ENCODE measurements around the gene SFTA2. TPM values are rescaled to one million over a fixed set of nuclear protein-coding genes. Genes with fewer than 3 reads are reported as not detected.
"Not testable (repeated sequence)": the region's sequence is repeated elsewhere in the genome, so short reads cannot be mapped to it uniquely, and the experiment has no call there.

SFTA2 gene
- polyA plus RNA-seq, 4 donors: 0.83 to 3.2 (median 1.6) TPM; not detected in 1

- peaks cover 5 to 50% (median 22%) of the 10 kb centered on the region in 3 donors for H3K36me3 ChIP-seq (ENCODE audit: control insufficient read depth in 3 of 3, insufficient read depth in 2 of 3, low read depth in 1 of 3, low read length in 3 of 3)
- H3K4me3 ChIP-seq (ENCODE audit: low read depth in 1 of 3, low read length in 3 of 3): no peak overlapping the region
- DNase-seq: peak; percentile 15 to 84
- no peaks in the 10 kb centered on the region for H3K27me3 ChIP-seq (ENCODE audit: control insufficient read depth in 3 of 3, insufficient read depth in 3 of 3, low read length in 3 of 3)
- 74 to 86% (median 80%) methylated on average over 4 of the region's 4 CpGs for whole genome bisulfite sequencing, 3 donors
- H3K27ac ChIP-seq (ENCODE audit: low read depth in 1 of 3, low read length in 2 of 3): peak overlapping the region in 1 of 3 donors; percentile 5
- peaks cover 0 to 5% (median 0%) of the 10 kb centered on the region in 3 donors for H3K4me1 ChIP-seq (ENCODE audit: control insufficient read depth in 3 of 3, insufficient read depth in 2 of 3, low read depth in 1 of 3, low read length in 2 of 3)
- no peak for FAIRE-seq
- H3K9me3 ChIP-seq (ENCODE audit: control insufficient read depth in 2 of 2, insufficient read depth in 1 of 2, low read depth in 1 of 2, low read length in 1 of 2): peaks cover 0 to 11% of the 10 kb centered on the region in 2 donors
These were observed 5.3 kb downstream of the SFTA2 start for GRCh38 chr6:30926644-30927043.

- 89 to 93% (median 92%) methylated on average over 8 to 9 of the region's 9 CpGs for WGBS, 3 donors
- not testable (repeated sequence) for H3K4me1 ChIP-seq (ENCODE audit: control insufficient read depth in 3 of 3, insufficient read depth in 2 of 3, low read depth in 1 of 3, low read length in 2 of 3); H3K27ac ChIP-seq (ENCODE audit: low read depth in 1 of 3, low read length in 2 of 3); FAIRE-seq; H3K4me3 ChIP-seq (ENCODE audit: low read depth in 1 of 3, low read length in 3 of 3); DNase-seq; H3K27me3 ChIP-seq (ENCODE audit: control insufficient read depth in 3 of 3, insufficient read depth in 3 of 3, low read length in 3 of 3)
- Histone ChIP-seq H3K36me3 (ENCODE audit: control insufficient read depth in 3 of 3, insufficient read depth in 2 of 3, low read depth in 1 of 3, low read length in 3 of 3) (peaks cover 10 to 75% (median 40%) of the 10 kb centered on the region in 3 donors), H3K9me3 (ENCODE audit: control insufficient read depth in 2 of 2, insufficient read depth in 1 of 2, low read depth in 1 of 2, low read length in 1 of 2) (peaks cover 0 to 11% of the 10 kb centered on the region in 2 donors)
These were observed 7.8 kb downstream of the SFTA2 start for GRCh38 chr6:30924040-30924627.

- no peak for FAIRE-seq
- Histone ChIP-seq H3K36me3 (ENCODE audit: control insufficient read depth in 3 of 3, insufficient read depth in 2 of 3, low read depth in 1 of 3, low read length in 3 of 3) (peaks cover 10 to 87% (median 47%) of the 10 kb centered on the region in 3 donors), H3K27me3 (ENCODE audit: control insufficient read depth in 3 of 3, insufficient read depth in 3 of 3, low read length in 3 of 3) (no peaks in the 10 kb centered on the region), H3K27ac (ENCODE audit: low read depth in 1 of 3, low read length in 2 of 3) (no peak overlapping the region), H3K4me1 (ENCODE audit: control insufficient read depth in 3 of 3, insufficient read depth in 2 of 3, low read depth in 1 of 3, low read length in 2 of 3) (no peaks in the 10 kb centered on the region), H3K4me3 (ENCODE audit: low read depth in 1 of 3, low read length in 3 of 3) (no peak overlapping the region), H3K9me3 (ENCODE audit: control insufficient read depth in 2 of 2, insufficient read depth in 1 of 2, low read depth in 1 of 2, low read length in 1 of 2) (no peaks in the 10 kb centered on the region)
- WGBS, 3 donors: 90 to 95% (median 92%) methylated on average over 7 of the region's 7 CpGs
- DNase-seq: no peak
These were observed 9.5 kb downstream of the SFTA2 start for GRCh38 chr6:30922447-30922852.

- FAIRE-seq (no peak), DNase-seq (no peak)
- Histone ChIP-seq H3K9me3 (ENCODE audit: control insufficient read depth in 2 of 2, insufficient read depth in 1 of 2, low read depth in 1 of 2, low read length in 1 of 2) (no peaks in the 10 kb centered on the region), H3K27ac (ENCODE audit: low read depth in 1 of 3, low read length in 2 of 3) (no peak overlapping the region), H3K27me3 (ENCODE audit: control insufficient read depth in 3 of 3, insufficient read depth in 3 of 3, low read length in 3 of 3) (no peaks in the 10 kb centered on the region), H3K36me3 (ENCODE audit: control insufficient read depth in 3 of 3, insufficient read depth in 2 of 3, low read depth in 1 of 3, low read length in 3 of 3) (peaks cover 5 to 76% (median 39%) of the 10 kb centered on the region in 3 donors), H3K4me3 (ENCODE audit: low read depth in 1 of 3, low read length in 3 of 3) (no peak overlapping the region), H3K4me1 (ENCODE audit: control insufficient read depth in 3 of 3, insufficient read depth in 2 of 3, low read depth in 1 of 3, low read length in 2 of 3) (peaks cover 0 to 17% (median 0%) of the 10 kb centered on the region in 3 donors)
- WGBS, 3 donors: 83 to 94% (median 94%) methylated on average over 8 of the region's 8 CpGs
These were observed 13.3 kb downstream of the SFTA2 start for GRCh38 chr6:30918670-30919069.

GRCh38 chr6:30917487-30917886 lies 14.5 kb downstream of the SFTA2 start:
- WGBS, 3 donors: 72 to 86% (median 77%) methylated on average over 8 of the region's 8 CpGs
- H3K27ac ChIP-seq (ENCODE audit: low read depth in 1 of 3, low read length in 2 of 3): no peak overlapping the region
- H3K4me1 ChIP-seq (ENCODE audit: control insufficient read depth in 3 of 3, insufficient read depth in 2 of 3, low read depth in 1 of 3, low read length in 2 of 3): peaks cover 0 to 24% (median 0%) of the 10 kb centered on the region in 3 donors
- no peak overlapping the region for H3K4me3 ChIP-seq (ENCODE audit: low read depth in 1 of 3, low read length in 3 of 3)
- DNase-seq: no peak
- no peak for FAIRE-seq
- H3K9me3 ChIP-seq (ENCODE audit: control insufficient read depth in 2 of 2, insufficient read depth in 1 of 2, low read depth in 1 of 2, low read length in 1 of 2): no peaks in the 10 kb centered on the region
- H3K36me3 ChIP-seq (ENCODE audit: control insufficient read depth in 3 of 3, insufficient read depth in 2 of 3, low read depth in 1 of 3, low read length in 3 of 3): peaks cover 5 to 72% (median 30%) of the 10 kb centered on the region in 3 donors
- no peaks in the 10 kb centered on the region for H3K27me3 ChIP-seq (ENCODE audit: control insufficient read depth in 3 of 3, insufficient read depth in 3 of 3, low read length in 3 of 3)

- DNase-seq (no peak), FAIRE-seq (no peak)
- WGBS, 3 donors: 91 to 94% (median 94%) methylated on average over 7 of the region's 7 CpGs
- Histone ChIP-seq H3K27ac (ENCODE audit: low read depth in 1 of 3, low read length in 2 of 3) (no peak overlapping the region), H3K4me3 (ENCODE audit: low read depth in 1 of 3, low read length in 3 of 3) (no peak overlapping the region), H3K9me3 (ENCODE audit: control insufficient read depth in 2 of 2, insufficient read depth in 1 of 2, low read depth in 1 of 2, low read length in 1 of 2) (no peaks in the 10 kb centered on the region), H3K4me1 (ENCODE audit: control insufficient read depth in 3 of 3, insufficient read depth in 2 of 3, low read depth in 1 of 3, low read length in 2 of 3) (peaks cover 0 to 24% (median 0%) of the 10 kb centered on the region in 3 donors), H3K27me3 (ENCODE audit: control insufficient read depth in 3 of 3, insufficient read depth in 3 of 3, low read length in 3 of 3) (no peaks in the 10 kb centered on the region), H3K36me3 (ENCODE audit: control insufficient read depth in 3 of 3, insufficient read depth in 2 of 3, low read depth in 1 of 3, low read length in 3 of 3) (peaks cover 5 to 71% (median 27%) of the 10 kb centered on the region in 3 donors)
These were observed 14.9 kb downstream of the SFTA2 start for GRCh38 chr6:30917041-30917440.

GRCh38 chr6:30915591-30915946 lies 16.4 kb downstream of the SFTA2 start:
- WGBS, 3 donors: 29 to 35% (median 32%) methylated on average over 5 of the region's 5 CpGs
- FAIRE-seq (no peak), DNase-seq (peak; percentile 81 to 82)
- peaks cover 0 to 24% (median 0%) of the 10 kb centered on the region in 3 donors for H3K4me1 ChIP-seq (ENCODE audit: control insufficient read depth in 3 of 3, insufficient read depth in 2 of 3, low read depth in 1 of 3, low read length in 2 of 3)
- no peak overlapping the region for H3K4me3 ChIP-seq (ENCODE audit: low read depth in 1 of 3, low read length in 3 of 3)
- no peaks in the 10 kb centered on the region for H3K27me3 ChIP-seq (ENCODE audit: control insufficient read depth in 3 of 3, insufficient read depth in 3 of 3, low read length in 3 of 3)
- H3K27ac ChIP-seq (ENCODE audit: low read depth in 1 of 3, low read length in 2 of 3): peak overlapping the region in 2 of 3 donors; percentile 91 to 92
- peaks cover 0 to 69% (median 23%) of the 10 kb centered on the region in 3 donors for H3K36me3 ChIP-seq (ENCODE audit: control insufficient read depth in 3 of 3, insufficient read depth in 2 of 3, low read depth in 1 of 3, low read length in 3 of 3)
- H3K9me3 ChIP-seq (ENCODE audit: control insufficient read depth in 2 of 2, insufficient read depth in 1 of 2, low read depth in 1 of 2, low read length in 1 of 2): no peaks in the 10 kb centered on the region

GRCh38 chr6:30914854-30915590 lies 16.9 kb downstream of the SFTA2 start:
- H3K4me1 ChIP-seq (ENCODE audit: control insufficient read depth in 3 of 3, insufficient read depth in 2 of 3, low read depth in 1 of 3, low read length in 2 of 3): peaks cover 0 to 24% (median 0%) of the 10 kb centered on the region in 3 donors
- DNase-seq (peak; percentile 26 to 54), FAIRE-seq (no peak)
- H3K27me3 ChIP-seq (ENCODE audit: control insufficient read depth in 3 of 3, insufficient read depth in 3 of 3, low read length in 3 of 3): no peaks in the 10 kb centered on the region
- peaks cover 0 to 67% (median 19%) of the 10 kb centered on the region in 3 donors for H3K36me3 ChIP-seq (ENCODE audit: control insufficient read depth in 3 of 3, insufficient read depth in 2 of 3, low read depth in 1 of 3, low read length in 3 of 3)
- H3K27ac ChIP-seq (ENCODE audit: low read depth in 1 of 3, low read length in 2 of 3): peak overlapping the region; percentile 77 to 92 (median 91)
- H3K4me3 ChIP-seq (ENCODE audit: low read depth in 1 of 3, low read length in 3 of 3): peak overlapping the region in 2 of 3 donors; percentile 74
- 14 to 52% (median 20%) methylated on average over 17 of the region's 17 CpGs for WGBS, 3 donors
- H3K9me3 ChIP-seq (ENCODE audit: control insufficient read depth in 2 of 2, insufficient read depth in 1 of 2, low read depth in 1 of 2, low read length in 1 of 2): no peaks in the 10 kb centered on the region

All from small intestine (tissue), 7 donors.